ENCODE data around the gene MYO1D. TPM values are rescaled to one million over a fixed set of nuclear protein-coding genes. Genes with fewer than 3 reads are reported as not detected.
"Not testable (repeated sequence)": the region's sequence is repeated elsewhere in the genome, so short reads cannot be mapped to it uniquely, and the experiment has no call there.

MYO1D gene
- polyA plus RNA-seq, 4 donors, result 62.9 to 80.1 (median 73.6) TPM

GRCh38 chr17:32739151-32739550 is 137.8 kb downstream of the MYO1D start:
- not testable (repeated sequence) for FAIRE-seq; H3K4me3 ChIP-seq (ENCODE audit: low read depth in 1 of 3, low read length in 3 of 3); H3K9me3 ChIP-seq (ENCODE audit: control insufficient read depth in 2 of 2, insufficient read depth in 1 of 2, low read depth in 1 of 2, low read length in 1 of 2); H3K4me1 ChIP-seq (ENCODE audit: control insufficient read depth in 3 of 3, insufficient read depth in 2 of 3, low read depth in 1 of 3, low read length in 2 of 3); H3K27me3 ChIP-seq (ENCODE audit: control insufficient read depth in 3 of 3, insufficient read depth in 3 of 3, low read length in 3 of 3); H3K27ac ChIP-seq (ENCODE audit: low read depth in 1 of 3, low read length in 2 of 3); DNase-seq
- WGBS, 3 donors, result 73 to 97% (median 92%) methylated on average over 3 to 4 of the region's 4 CpGs
- peaks cover 0 to 18% (median 8%) of the 10 kb centered on the region in 3 donors for H3K36me3 ChIP-seq (ENCODE audit: control insufficient read depth in 3 of 3, insufficient read depth in 2 of 3, low read depth in 1 of 3, low read length in 3 of 3)

- 94 to 96% (median 96%) methylated on average over 1 of the region's 1 CpG for WGBS, 3 donors
Measured at GRCh38 chr17:32733401-32733800, 143.5 kb downstream of the MYO1D start.

GRCh38 chr17:32732900-32733299 is 144.0 kb downstream of the MYO1D start:
- Histone ChIP-seq H3K27ac (ENCODE audit: low read depth in 1 of 3, low read length in 2 of 3) (no peak overlapping the region), H3K27me3 (ENCODE audit: control insufficient read depth in 3 of 3, insufficient read depth in 3 of 3, low read length in 3 of 3) (no peaks in the 10 kb centered on the region), H3K4me3 (ENCODE audit: low read depth in 1 of 3, low read length in 3 of 3) (no peak overlapping the region), H3K4me1 (ENCODE audit: control insufficient read depth in 3 of 3, insufficient read depth in 2 of 3, low read depth in 1 of 3, low read length in 2 of 3) (no peaks in the 10 kb centered on the region), H3K9me3 (ENCODE audit: control insufficient read depth in 2 of 2, insufficient read depth in 1 of 2, low read depth in 1 of 2, low read length in 1 of 2) (peaks cover 0 to 20% of the 10 kb centered on the region in 2 donors), H3K36me3 (ENCODE audit: control insufficient read depth in 3 of 3, insufficient read depth in 2 of 3, low read depth in 1 of 3, low read length in 3 of 3) (peaks cover 0 to 36% (median 6%) of the 10 kb centered on the region in 3 donors)
- FAIRE-seq (no peak), DNase-seq (no peak)
- 80 to 94% (median 82%) methylated on average over 6 of the region's 6 CpGs for WGBS, 3 donors

More at GRCh38 chr17:32733401-32733800, 143.5 kb downstream of the MYO1D start:
- no peak for DNase-seq
- Histone ChIP-seq H3K4me1 (ENCODE audit: control insufficient read depth in 3 of 3, insufficient read depth in 2 of 3, low read depth in 1 of 3, low read length in 2 of 3) (no peaks in the 10 kb centered on the region), H3K9me3 (ENCODE audit: control insufficient read depth in 2 of 2, insufficient read depth in 1 of 2, low read depth in 1 of 2, low read length in 1 of 2) (peaks cover 0 to 20% of the 10 kb centered on the region in 2 donors), H3K4me3 (ENCODE audit: low read depth in 1 of 3, low read length in 3 of 3) (no peak overlapping the region), H3K36me3 (ENCODE audit: control insufficient read depth in 3 of 3, insufficient read depth in 2 of 3, low read depth in 1 of 3, low read length in 3 of 3) (peaks cover 0 to 34% (median 6%) of the 10 kb centered on the region in 3 donors), H3K27ac (ENCODE audit: low read depth in 1 of 3, low read length in 2 of 3) (no peak overlapping the region), H3K27me3 (ENCODE audit: control insufficient read depth in 3 of 3, insufficient read depth in 3 of 3, low read length in 3 of 3) (no peaks in the 10 kb centered on the region)
- FAIRE-seq, result no peak

- WGBS, 3 donors, result 96 to 100% (median 97%) methylated on average over 2 of the region's 2 CpGs
- peaks cover 0 to 33% (median 6%) of the 10 kb centered on the region in 3 donors for H3K36me3 ChIP-seq (ENCODE audit: control insufficient read depth in 3 of 3, insufficient read depth in 2 of 3, low read depth in 1 of 3, low read length in 3 of 3)
- FAIRE-seq (no peak), DNase-seq (no peak)
- H3K9me3 ChIP-seq (ENCODE audit: control insufficient read depth in 2 of 2, insufficient read depth in 1 of 2, low read depth in 1 of 2, low read length in 1 of 2), result peaks cover 0 to 20% of the 10 kb centered on the region in 2 donors
- no peak overlapping the region for H3K27ac ChIP-seq (ENCODE audit: low read depth in 1 of 3, low read length in 2 of 3)
- no peaks in the 10 kb centered on the region for H3K27me3 ChIP-seq (ENCODE audit: control insufficient read depth in 3 of 3, insufficient read depth in 3 of 3, low read length in 3 of 3)
- H3K4me1 ChIP-seq (ENCODE audit: control insufficient read depth in 3 of 3, insufficient read depth in 2 of 3, low read depth in 1 of 3, low read length in 2 of 3), result no peaks in the 10 kb centered on the region
- H3K4me3 ChIP-seq (ENCODE audit: low read depth in 1 of 3, low read length in 3 of 3), result no peak overlapping the region
Measured at GRCh38 chr17:32732296-32732642, 144.7 kb downstream of the MYO1D start.

GRCh38 chr17:32731556-32732295 is 145.2 kb downstream of the MYO1D start:
- FAIRE-seq (no peak), DNase-seq (no peak)
- Histone ChIP-seq H3K36me3 (ENCODE audit: control insufficient read depth in 3 of 3, insufficient read depth in 2 of 3, low read depth in 1 of 3, low read length in 3 of 3) (peaks cover 0 to 31% (median 7%) of the 10 kb centered on the region in 3 donors), H3K4me1 (ENCODE audit: control insufficient read depth in 3 of 3, insufficient read depth in 2 of 3, low read depth in 1 of 3, low read length in 2 of 3) (no peaks in the 10 kb centered on the region), H3K27ac (ENCODE audit: low read depth in 1 of 3, low read length in 2 of 3) (no peak overlapping the region), H3K4me3 (ENCODE audit: low read depth in 1 of 3, low read length in 3 of 3) (no peak overlapping the region), H3K9me3 (ENCODE audit: control insufficient read depth in 2 of 2, insufficient read depth in 1 of 2, low read depth in 1 of 2, low read length in 1 of 2) (peaks cover 0 to 20% of the 10 kb centered on the region in 2 donors), H3K27me3 (ENCODE audit: control insufficient read depth in 3 of 3, insufficient read depth in 3 of 3, low read length in 3 of 3) (no peaks in the 10 kb centered on the region)
- WGBS, 3 donors, result 94 to 97% (median 95%) methylated on average over 13 of the region's 13 CpGs

- H3K4me1 ChIP-seq (ENCODE audit: control insufficient read depth in 3 of 3, insufficient read depth in 2 of 3, low read depth in 1 of 3, low read length in 2 of 3), result no peaks in the 10 kb centered on the region
- H3K27ac ChIP-seq (ENCODE audit: low read depth in 1 of 3, low read length in 2 of 3), result no peak overlapping the region
- no peak overlapping the region for H3K4me3 ChIP-seq (ENCODE audit: low read depth in 1 of 3, low read length in 3 of 3)
- FAIRE-seq, result no peak
- DNase-seq, result no peak
- H3K27me3 ChIP-seq (ENCODE audit: control insufficient read depth in 3 of 3, insufficient read depth in 3 of 3, low read length in 3 of 3), result no peaks in the 10 kb centered on the region
- peaks cover 2 to 21% (median 9%) of the 10 kb centered on the region in 3 donors for H3K36me3 ChIP-seq (ENCODE audit: control insufficient read depth in 3 of 3, insufficient read depth in 2 of 3, low read depth in 1 of 3, low read length in 3 of 3)
- H3K9me3 ChIP-seq (ENCODE audit: control insufficient read depth in 2 of 2, insufficient read depth in 1 of 2, low read depth in 1 of 2, low read length in 1 of 2), result peaks cover 0 to 16% of the 10 kb centered on the region in 2 donors
Measured at GRCh38 chr17:32727681-32728080, 149.2 kb downstream of the MYO1D start.

- H3K27ac ChIP-seq (ENCODE audit: low read depth in 1 of 3, low read length in 2 of 3), result no peak overlapping the region
- DNase-seq (no peak), FAIRE-seq (no peak)
- no peaks in the 10 kb centered on the region for H3K27me3 ChIP-seq (ENCODE audit: control insufficient read depth in 3 of 3, insufficient read depth in 3 of 3, low read length in 3 of 3)
- no peak overlapping the region for H3K4me3 ChIP-seq (ENCODE audit: low read depth in 1 of 3, low read length in 3 of 3)
- 92 to 100% (median 97%) methylated on average over 1 of the region's 1 CpG for WGBS, 3 donors
- peaks cover 0 to 6% of the 10 kb centered on the region in 2 donors for H3K9me3 ChIP-seq (ENCODE audit: control insufficient read depth in 2 of 2, insufficient read depth in 1 of 2, low read depth in 1 of 2, low read length in 1 of 2)
- no peaks in the 10 kb centered on the region for H3K4me1 ChIP-seq (ENCODE audit: control insufficient read depth in 3 of 3, insufficient read depth in 2 of 3, low read depth in 1 of 3, low read length in 2 of 3)
- H3K36me3 ChIP-seq (ENCODE audit: control insufficient read depth in 3 of 3, insufficient read depth in 2 of 3, low read depth in 1 of 3, low read length in 3 of 3), result peaks cover 2 to 8% (median 5%) of the 10 kb centered on the region in 3 donors
Measured at GRCh38 chr17:32725697-32726096, 151.2 kb downstream of the MYO1D start.

GRCh38 chr17:32723310-32723955 is 153.5 kb downstream of the MYO1D start:
- H3K36me3 ChIP-seq (ENCODE audit: control insufficient read depth in 3 of 3, insufficient read depth in 2 of 3, low read depth in 1 of 3, low read length in 3 of 3), result peaks cover 2 to 8% (median 5%) of the 10 kb centered on the region in 3 donors
- DNase-seq, result no peak
- WGBS, 3 donors, result 79 to 90% (median 90%) methylated on average over 5 of the region's 5 CpGs
- H3K27ac ChIP-seq (ENCODE audit: low read depth in 1 of 3, low read length in 2 of 3), result no peak overlapping the region
- H3K27me3 ChIP-seq (ENCODE audit: control insufficient read depth in 3 of 3, insufficient read depth in 3 of 3, low read length in 3 of 3), result no peaks in the 10 kb centered on the region
- no peak overlapping the region for H3K4me3 ChIP-seq (ENCODE audit: low read depth in 1 of 3, low read length in 3 of 3)
- FAIRE-seq, result no peak
- H3K9me3 ChIP-seq (ENCODE audit: control insufficient read depth in 2 of 2, insufficient read depth in 1 of 2, low read depth in 1 of 2, low read length in 1 of 2), result peaks cover 0 to 6% of the 10 kb centered on the region in 2 donors
- H3K4me1 ChIP-seq (ENCODE audit: control insufficient read depth in 3 of 3, insufficient read depth in 2 of 3, low read depth in 1 of 3, low read length in 2 of 3), result no peaks in the 10 kb centered on the region

Data from small intestine (tissue), 7 donors.